Right renal cortex interstitium (tissue), 3 donors: ENCODE results near the gene CPD. TPM values are rescaled to one million over a fixed set of nuclear protein-coding genes. Genes with fewer than 3 reads are reported as not detected.
"Not testable (repeated sequence)": the region's sequence is repeated elsewhere in the genome, so short reads cannot be mapped to it uniquely, and the experiment has no call there.

Experiments used
- DNase-seq, 3 donors: peaks; one replicate each; pipeline ENCODE4 v3.0.0-alpha.2; 2013; ENCODE audit warnings: low read depth in 3 of 3, low spot score in 2 of 3
- polyA plus RNA-seq, 3 donors: library from polyadenylated mRNA; unstranded; fragments of 120-200 nt; gene quantifications; one replicate each; pipeline ENCODE4 v1.2.1, GENCODE V29; 2013; ENCODE audit not compliant: insufficient read length in 3 of 3

The CPD gene
- polyA plus RNA-seq, 3 donors = 94.0 to 111 (median 98.5) TPM

DNA sequence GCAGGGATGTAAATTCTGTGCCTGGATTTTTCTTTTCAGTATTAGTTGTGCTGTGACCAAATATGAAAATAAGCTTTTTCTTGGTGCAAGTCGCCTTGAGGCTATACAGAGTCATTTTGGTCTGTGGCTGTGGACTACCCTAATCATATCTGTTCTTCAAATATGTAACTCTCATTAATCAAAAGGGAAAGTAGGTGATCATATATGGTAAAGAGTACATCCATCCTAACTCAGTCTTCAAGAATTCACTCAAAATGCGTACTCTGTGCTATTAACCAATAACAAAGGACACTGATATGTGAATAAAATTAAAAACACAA, 2.6 kb downstream of the CPD start:
- no peak for DNase-seq

DNA sequence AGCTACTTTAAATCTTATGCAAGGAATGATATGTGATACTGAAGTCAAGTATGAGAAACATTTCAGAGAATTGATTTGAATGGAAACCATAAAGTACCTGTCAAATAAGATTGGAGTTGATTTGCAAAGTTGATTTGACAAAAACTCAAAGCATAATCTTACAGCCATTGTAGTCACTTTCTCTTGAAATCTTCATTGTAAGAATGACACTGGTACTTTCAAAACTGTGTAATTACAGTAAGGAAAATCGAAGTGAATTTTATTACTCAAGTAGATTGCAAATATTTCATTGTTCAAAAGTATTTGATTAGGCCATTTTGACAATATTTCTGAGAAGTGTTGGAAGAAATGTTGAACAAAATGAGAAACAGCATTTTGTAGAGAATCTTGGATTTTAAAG, 3.6 kb downstream of the CPD start:
- no peak for DNase-seq

DNA sequence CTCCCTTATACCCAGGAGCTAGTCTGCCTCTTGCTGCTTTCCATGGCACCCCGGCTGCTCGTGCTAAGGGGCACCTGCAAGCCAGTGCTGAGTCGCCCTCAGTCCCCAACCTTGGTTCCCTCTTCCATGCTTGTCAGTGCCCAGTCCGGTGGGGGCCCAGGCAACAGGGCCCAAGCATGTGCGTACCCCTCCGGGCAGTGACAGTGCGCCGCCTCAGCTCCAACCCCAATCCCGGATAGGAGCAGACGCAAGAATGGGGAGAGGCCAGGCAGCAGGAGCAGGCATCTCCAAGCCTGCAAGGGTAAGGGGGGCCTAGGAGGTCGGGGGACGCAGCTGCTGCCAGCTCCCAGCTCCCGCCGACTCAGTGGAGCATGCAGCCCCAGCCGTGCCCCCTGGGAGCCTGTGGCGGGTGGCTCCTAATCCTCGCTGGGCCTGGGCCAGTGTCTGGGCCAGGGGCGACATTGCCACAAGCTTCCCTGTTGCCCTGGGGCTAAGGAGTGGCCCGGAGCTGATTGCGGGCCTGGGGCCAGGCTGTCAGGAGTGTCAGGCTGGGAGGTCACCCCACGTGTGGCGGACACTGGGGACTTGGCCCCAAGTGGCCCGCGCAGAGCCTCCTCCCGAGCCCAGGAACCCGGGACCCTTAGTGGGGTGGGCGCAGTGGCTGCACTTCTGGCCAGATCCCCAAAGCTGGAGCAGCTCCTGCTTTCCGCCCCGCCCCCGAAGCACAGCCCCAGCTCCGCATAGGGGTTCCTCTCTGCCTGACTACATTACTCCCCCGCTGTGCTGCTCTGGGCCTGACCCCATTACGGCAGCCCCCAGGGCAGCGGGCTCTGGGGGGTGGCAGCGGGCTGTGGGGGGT, 9.8 kb downstream of the CPD start:
- DNase-seq = no peak

DNA sequence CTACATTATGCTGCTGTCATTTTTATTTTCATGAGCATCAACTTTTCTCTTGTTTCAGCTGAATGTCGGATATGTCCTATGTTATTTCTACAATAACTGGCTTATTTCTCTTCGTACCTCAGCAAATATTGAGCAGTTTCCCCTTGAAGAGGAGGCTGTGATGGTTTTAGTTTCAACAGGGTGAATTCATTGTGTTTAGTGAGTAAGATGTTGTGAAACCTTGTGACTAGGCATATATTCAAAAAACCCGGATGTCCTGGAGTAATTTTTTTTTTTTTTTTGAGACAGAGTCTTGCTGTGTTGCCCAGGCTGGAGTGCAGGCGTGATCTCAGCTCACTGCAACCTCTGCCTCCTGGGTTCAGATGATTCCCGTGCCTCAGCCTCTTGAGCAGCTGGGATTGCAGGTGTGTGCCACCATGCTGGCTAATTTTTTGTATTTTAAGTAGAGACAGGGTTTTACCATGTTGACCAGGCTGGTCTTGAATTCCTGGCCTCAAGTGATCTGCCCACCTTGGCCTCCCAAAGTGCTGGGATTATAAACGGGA, 11.1 kb downstream of the CPD start:
- DNase-seq = no peak

DNA sequence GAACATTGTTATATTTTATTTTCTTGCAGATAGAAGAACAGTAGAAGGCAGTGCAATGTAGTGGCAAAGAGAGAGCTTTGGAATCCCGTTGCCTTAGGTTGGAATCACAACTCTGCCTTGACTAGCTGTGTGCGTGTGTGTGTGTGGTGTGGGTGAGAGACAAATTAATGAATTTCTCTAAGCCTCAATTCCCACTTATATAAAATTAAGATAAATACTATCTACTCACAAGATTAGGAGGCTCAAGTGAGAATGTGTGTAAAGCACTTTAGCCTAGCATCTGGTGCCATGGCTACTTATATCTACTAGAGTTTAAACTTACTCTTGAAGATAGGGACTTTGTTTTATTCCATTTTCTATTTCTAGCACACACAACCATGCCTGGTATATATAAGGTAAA, 12.8 kb downstream of the CPD start:
- no peak for DNase-seq

DNA sequence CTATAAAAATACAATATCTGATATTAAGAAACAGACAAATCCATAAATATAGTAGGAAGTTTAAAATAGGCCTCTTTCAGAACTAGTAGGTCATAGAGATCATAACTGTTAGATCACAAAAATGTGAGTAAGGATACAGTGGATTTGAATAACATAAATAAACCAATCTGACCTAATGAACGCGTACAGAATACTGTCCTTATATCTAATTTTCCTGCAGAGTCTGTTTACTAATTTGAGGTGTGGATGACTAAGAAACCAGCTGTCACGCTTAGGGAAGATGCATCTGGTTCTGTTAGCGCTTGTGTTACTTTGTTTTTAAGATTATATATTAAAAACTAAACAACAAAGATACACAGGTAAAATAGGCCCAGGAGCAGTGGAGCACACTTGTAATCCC, 14.8 kb downstream of the CPD start:
- no peak for DNase-seq

DNA sequence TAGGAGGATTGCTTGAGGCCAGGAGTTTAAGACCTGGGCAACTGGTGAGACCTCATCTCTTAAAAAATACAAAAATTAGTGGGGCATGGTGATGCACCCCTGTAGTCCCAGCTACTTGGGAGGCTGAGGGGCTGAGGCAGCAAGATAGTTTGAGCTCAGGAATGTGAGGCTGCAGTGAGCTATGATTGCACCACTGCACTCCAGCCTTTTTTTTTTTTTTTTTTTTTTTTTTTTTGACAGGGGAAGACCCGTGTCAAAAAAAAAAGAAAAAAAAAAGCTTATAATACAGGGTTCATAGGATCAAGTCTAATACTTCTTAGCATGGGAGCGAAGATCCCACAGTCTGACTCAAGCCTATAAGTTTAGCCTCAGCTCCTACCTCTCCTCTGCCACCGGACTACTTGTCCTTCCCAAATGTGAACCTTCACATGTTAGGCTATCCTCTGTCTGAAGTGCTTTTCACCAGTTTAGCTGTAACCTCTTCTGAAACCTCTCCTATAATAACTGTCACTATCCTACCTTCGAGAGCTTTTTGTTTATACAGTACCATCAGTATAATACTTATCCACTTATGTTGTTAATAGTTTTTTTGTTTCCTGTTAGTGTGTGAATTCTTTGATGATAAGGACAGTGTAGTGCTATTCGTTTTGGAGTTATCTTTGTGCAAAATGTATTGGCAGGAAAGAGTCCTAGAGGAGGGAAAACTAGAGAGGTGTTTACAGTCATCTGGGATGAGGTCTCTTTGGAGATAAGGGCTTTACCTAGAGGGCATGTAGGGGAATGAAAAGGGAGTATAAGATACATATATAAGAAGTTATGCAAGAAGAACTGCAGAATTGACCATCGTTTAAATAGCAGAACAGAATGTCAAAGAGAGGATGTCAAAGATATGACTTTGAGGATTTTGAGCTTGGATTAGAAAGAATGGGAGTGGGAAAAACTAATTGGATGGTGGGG, 15.5 kb downstream of the CPD start:
- no peak for DNase-seq

DNA sequence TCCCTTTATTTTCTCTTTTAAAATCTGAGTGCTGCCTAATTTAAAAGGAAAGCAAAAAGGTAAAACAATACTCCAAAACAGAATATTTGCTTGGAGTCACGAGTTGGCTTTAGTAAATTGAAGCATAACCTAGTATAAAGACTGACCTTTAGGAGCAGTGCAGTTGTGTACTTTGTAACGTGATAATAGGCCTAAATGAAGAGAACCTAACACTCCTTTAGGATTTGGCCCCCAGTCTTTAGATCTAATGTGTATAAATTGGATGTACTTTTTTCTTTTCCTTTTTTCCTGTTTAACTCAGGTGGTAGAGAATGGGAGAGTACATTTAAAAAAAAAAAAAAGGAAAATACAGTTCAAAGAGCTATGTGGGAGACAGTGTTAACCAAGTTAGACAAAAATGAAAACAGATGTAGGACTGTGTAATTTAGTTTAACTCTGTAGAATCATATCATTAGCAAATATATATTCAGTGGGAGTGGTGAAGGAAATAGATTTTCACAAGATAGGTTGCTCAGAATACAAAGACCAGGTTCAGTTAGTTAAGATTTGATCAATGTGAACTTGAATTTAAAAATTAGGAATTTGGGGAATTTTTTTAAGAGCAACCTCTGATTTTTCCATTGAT, 16.8 kb downstream of the CPD start:
- no peak for DNase-seq

DNA sequence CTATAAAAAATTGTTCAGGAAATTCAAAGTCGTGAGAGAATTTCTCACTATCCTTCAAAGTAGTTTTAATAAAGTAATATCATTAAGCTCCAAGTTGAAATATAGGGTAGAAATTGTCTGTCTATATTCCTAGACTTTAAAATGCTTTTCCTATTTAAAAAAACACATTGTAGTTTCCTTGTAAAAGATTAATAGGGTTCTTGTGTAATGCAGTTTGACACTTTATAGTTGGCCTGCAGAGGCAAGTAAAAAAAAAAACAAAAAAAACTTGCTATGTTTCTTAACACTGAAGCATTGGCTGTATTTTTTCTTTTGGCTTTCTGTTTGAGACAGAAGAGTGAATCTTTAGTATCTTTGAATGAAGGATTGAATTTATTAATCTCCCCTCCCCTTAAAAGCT, 17.4 kb downstream of the CPD start:
- DNase-seq = no peak

DNA sequence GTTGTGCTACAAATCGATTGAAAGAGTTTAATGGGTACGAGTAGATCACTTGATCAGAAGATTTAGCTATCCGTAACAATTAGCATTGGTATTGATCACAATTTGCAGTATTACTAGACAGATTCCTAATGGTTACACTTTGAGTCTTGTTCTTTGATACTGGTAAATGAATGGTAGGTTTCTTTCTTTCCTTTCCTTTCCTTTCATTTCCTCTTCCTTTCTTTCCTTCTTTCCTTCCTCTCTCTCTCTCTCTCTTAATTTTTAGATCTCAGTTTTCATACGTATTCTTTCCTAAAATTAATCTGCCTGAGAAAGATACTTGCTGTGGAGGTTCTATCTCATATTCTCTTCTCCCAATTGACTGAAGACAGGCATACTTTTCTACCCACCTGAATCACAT, 17.9 kb downstream of the CPD start:
- DNase-seq = no peak

DNA sequence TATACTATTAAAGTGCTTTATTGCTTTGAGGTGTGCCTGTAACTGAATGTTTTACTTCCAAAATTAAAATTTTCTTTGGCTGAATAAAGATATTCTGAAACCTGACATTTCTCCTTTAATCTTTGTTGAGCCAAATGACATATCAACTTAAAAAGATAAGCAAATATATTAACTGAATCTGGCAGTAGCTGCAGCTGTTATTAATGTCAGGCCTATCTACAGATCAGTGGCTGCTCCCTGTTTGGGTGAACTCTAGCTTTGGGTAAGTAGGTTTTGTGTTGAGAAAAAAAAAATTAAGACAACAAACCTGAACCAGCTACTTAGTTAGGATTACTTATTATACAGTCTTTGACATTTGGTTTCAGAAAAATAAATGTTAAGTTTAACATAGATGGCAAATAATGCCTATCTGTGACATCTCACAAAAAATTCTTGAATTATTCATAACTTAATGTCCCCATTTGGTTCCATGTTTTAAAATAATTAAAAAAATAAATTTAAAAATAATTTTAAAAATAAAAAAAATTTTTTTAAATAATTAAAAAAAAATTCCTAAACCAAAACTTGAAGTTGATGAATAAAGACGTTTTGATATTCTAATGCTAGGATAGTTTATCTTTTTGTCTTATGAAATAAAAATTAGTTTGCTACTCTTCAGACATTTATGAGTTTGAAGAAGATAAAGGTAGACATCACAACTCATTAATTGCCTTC, 19.8 kb downstream of the CPD start:
- DNase-seq = no peak

DNA sequence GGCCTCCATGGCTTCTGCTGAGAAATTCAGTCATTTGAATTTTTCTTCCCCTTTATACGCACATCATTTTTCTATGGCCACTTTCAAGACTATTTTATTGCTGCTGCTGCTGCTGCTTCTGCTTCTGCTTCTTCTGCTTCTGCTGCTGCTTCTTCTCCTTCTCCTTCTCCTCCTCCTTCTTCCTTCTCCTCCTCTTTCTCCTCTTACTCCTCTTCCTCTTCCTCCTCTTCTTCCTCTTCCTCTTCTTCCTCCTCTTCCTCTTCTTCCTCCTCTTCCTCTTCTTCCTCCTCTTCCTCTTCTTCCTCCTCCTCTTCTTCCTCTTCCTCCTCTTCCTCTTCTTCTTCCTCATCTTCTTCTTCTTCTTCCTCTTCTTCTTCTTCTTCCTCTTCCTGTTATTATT, 22.4 kb downstream of the CPD start:
- DNase-seq = no peak

DNA sequence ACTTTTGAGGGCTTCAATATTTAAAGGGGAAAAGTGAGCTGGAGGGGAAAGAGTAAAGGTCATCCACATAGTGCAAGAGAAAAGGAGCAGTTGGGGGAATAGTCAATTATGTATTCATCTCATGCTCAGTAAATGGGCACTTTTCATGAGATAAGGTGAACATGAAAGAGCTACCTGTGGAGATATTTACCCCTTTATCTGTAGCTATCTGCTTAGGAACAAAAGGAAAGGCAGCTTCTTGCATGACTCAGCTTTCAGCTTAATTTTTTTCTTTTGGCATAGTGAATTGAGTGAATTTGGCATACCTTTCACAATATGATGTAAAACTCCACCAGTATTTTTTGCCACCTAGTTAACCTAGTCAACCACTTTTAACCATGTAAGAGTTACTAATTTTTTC, 26.4 kb downstream of the CPD start:
- no peak for DNase-seq

DNA sequence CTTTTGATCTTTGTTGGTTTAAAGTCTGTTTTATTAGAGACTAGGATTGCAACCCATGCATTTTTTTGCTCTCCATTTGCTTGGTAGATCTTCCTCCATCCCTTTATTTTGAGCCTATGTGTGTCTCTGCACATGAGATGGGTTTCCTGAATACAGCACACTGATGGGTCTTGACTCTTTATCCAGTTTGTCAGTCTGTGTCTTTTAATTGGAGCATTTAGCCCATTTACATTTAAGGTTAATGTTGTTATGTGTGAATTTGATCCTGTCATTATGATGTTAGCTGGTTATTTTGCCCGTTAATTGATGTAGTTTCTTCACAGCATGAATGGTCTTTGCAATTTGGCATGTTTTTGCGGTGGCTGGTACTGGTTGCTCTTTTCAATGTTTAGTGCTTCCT, 31.9 kb downstream of the CPD start:
- DNase-seq = not testable (repeated sequence)

DNA sequence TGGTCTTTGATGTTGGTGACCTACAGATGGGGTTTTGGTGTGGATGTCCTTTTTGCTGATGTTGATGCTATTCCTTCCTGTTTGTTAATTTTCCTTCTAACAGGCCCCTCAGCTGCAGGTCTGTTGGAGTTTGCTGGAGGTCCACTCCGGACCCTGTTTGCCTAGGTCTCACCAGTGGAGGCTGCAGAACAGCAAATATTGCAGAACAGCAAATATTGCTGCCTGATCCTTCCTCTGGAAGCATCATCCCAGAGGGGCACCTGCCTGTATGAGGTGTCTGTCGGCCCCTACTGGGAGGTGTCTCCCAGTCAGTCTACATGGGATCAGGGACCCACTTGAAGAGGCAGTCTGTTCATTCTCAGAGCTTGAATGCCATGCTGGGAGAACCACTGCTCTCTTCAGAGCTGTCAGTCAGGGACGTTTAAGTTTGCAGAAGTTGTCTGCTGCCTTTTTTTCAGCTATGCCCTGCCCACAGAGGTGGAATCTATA, 33.3 kb downstream of the CPD start:
- not testable (repeated sequence) for DNase-seq

DNA sequence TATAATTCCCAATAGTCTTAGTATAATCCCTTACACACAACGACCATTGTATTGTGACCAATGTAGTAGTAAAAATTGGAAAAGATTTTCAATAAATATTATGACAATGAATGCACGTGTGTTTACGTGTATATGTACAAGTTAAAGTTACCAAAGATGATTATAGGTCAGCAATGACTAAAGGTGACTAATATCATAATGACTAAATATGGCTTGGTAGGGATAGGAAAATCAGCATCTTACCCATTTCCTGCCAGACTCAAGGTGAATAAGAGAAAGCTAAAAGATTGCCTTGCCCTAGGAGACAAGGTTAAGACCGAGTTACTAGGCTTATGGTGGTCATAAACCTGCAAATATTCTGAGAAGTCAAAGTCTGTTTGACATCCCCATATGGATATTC, 34.4 kb downstream of the CPD start:
- DNase-seq = no peak

DNA sequence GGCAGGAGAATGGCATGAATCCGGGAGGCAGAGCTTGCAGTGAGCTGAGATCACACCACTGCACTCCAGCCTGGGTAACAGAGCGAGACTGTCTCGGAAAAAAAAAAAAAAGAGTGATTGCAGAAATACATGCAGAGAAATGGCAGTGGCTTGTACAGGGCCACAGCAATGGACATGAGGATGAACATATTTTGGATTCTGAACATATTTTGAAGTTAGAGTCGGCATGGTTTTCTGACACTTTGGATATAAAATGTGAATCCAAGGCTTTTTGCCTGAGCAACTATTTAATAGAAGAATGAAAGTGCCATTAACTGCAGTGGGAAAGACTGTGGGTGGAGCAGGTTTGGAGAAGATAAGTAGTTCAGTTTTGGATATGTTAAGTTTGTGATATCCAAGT, 35.8 kb downstream of the CPD start:
- no peak for DNase-seq

DNA sequence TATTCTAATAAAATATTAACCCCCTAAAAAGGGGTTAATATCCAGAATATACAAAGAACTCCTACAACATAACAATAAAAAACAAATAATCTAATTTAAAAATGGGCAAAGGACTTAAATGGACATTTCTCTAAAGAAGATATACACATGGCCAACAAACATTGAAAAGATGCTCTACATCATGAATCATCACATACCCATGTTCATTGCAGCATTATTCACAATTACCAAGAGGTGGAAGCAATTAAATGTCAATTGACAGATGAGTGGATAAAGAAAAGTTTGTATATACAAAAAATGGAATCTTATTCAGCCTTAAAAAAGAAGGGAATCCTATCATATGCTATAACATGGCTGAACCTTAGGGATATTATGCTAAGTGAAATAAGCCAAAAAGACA, 36.8 kb downstream of the CPD start:
- no peak for DNase-seq

DNA sequence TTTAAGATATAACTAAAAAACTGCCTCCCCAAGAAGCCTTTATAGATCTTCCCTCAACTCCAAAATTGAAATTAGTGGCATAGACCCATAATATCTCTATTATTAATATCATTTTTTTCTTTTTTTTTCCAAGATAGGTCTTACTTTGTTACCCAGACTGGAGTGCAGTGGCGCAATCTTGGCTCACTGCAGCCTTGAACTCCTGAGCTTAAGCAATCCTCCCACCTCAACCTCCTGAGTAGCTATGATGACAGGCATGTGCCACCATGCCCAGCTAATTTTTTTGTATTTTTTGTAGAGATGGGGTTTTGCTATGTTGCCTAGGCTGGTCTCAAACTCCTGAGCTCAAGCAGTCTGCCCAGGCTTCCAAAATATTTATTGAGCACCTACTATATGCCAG, 39.3 kb downstream of the CPD start:
- not testable (repeated sequence) for DNase-seq

DNA sequence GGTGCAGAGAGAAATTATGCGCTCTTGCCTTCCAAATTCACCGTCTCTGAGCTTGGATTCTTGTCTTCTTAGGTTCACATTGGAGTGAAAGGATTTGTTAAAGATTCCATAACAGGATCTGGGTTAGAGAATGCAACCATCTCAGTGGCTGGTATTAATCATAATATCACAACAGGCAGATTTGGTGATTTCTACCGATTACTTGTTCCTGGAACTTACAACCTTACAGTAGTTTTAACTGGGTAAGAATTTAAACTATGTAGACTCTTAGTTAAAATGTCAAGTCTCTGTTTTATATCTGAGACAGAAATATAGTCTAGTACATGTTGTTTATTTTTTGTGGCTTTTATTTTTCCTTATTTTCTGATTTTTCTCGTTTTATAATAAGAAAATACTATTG, 42.9 kb downstream of the CPD start:
- DNase-seq = no peak
